GM12864 (cell line): ENCODE measurements around the gene SAMSN1.

Experiments
- DNase-seq: peaks from one replicate; pipeline ENCODE4 v3.0.0-alpha.2; 2011; ENCODE audit warnings: low read depth
- H3K4me3 ChIP-seq: 2 replicates; pipeline ENCODE4 v1.5.1; 2011; ENCODE audit warnings: mild to moderate bottlenecking, low read depth, low read length, control low read depth
- CTCF ChIP-seq: IDR thresholded peaks from 2 replicates; pipeline ENCODE4 v1.5.1; 2011; ENCODE audit warnings: low read depth, mild to moderate bottlenecking, moderate library complexity, low read length, control low read depth, inconsistent platforms; ENCODE audit errors: missing control alignments

The SAMSN1 gene

GRCh38 chr21:14457762-14458161, 88.4 kb downstream of the SAMSN1 start:
- H3K4me3 ChIP-seq = no peak overlapping the region
- DNase-seq = no peak
- TF ChIP-seq CTCF = no peak

GRCh38 chr21:14456911-14457310, 89.2 kb downstream of the SAMSN1 start:
- no peak for TF ChIP-seq CTCF
- no peak for DNase-seq
- H3K4me3 ChIP-seq = no peak overlapping the region

GRCh38 chr21:14454016-14455009, 91.8 kb downstream of the SAMSN1 start:
- no peak overlapping the region for H3K4me3 ChIP-seq
- peak; percentile 37 for DNase-seq
- no peak for TF ChIP-seq CTCF

GRCh38 chr21:14453339-14454015, 92.6 kb downstream of the SAMSN1 start:
- no peak for TF ChIP-seq CTCF
- no peak overlapping the region for H3K4me3 ChIP-seq
- DNase-seq = peak; percentile 67

GRCh38 chr21:14452727-14453241, 93.3 kb downstream of the SAMSN1 start:
- H3K4me3 ChIP-seq = no peak overlapping the region
- no peak for TF ChIP-seq CTCF
- no peak for DNase-seq

GRCh38 chr21:14452031-14452726, 93.9 kb downstream of the SAMSN1 start:
- DNase-seq = no peak
- no peak for TF ChIP-seq CTCF
- no peak overlapping the region for H3K4me3 ChIP-seq
